HepG2 (cell line): ENCODE data around the gene TECPR1.

Source experiments
- E2F5 ChIP-seq: sonication (generic); formaldehyde crosslinking; conservative IDR thresholded peaks from 2 replicates; pipeline ENCODE4 v1.4.0; 2020; ENCODE audit warnings: missing genetic modification reagents
- FOXK1 ChIP-seq: sonication (generic); formaldehyde crosslinking; IDR thresholded peaks from 2 replicates; pipeline ENCODE4 v1.4.0; 2020; ENCODE audit warnings: low read depth, missing genetic modification reagents, borderline replicate concordance
- JUN ChIP-seq: sonication (generic); formaldehyde crosslinking; IDR thresholded peaks from 2 replicates; pipeline ENCODE4 v1.4.0; 2020; ENCODE audit warnings: mild to moderate bottlenecking, missing genetic modification reagents
- NFKB2 ChIP-seq: sonication (generic); formaldehyde crosslinking; IDR thresholded peaks from 2 replicates; pipeline ENCODE4 v1.4.0; 2020; ENCODE audit warnings: missing genetic modification reagents, borderline replicate concordance
- NFYC ChIP-seq: IDR thresholded peaks from 2 replicates; pipeline ENCODE4 v1.6.1; 2016; ENCODE audit warnings: missing genetic modification reagents, missing compliant biosample characterization

DNA sequence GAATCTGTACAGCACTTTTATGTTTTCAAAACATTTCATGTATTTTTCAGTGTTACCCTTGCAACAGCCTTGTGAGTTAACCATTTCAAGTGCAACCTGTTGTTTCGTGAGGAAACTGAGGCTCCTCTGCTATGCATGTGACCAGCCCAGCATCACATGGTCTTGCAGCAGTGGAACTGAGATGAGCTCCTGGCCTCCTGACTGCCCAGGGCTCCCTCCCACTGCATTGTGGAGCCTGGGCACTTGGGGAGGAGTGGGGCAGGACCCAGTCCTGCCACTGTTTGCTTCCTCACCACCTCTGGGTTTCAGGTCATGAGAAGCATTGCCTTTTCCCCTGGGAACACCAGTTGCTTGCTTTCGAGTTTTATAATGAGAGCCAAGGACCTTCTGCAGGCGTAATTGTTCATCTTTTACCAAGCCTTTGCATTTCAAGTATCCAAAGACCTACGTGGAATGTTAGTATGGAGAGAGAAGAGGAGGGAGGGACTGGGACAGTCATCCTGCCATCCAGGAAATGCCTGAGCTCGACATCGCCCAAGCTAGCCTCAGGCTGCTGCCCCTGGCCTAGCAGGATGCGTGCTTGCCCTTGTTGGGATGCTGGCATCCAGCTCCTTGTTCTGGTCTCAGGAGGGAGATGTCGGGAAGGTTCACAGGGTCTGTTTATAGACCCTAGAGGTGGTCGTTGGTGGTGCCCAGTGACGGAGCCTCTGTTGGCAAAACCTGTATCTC is 73.1 kb downstream of the TECPR1 start:
- TF ChIP-seq FOXK1 (CRISPR knock-in tag): no peak
- TF ChIP-seq NFKB2 (CRISPR knock-in tag): no peak
- TF ChIP-seq E2F5: no peak
- no peak for TF ChIP-seq JUN (CRISPR knock-in tag)
- TF ChIP-seq NFYC (CRISPR knock-in tag): no peak
